Left renal pelvis (tissue), 4 donors: ENCODE results near the gene SLC2A9. TPM values are rescaled to one million over a fixed set of nuclear protein-coding genes. Genes with fewer than 3 reads are reported as not detected.

Source experiments
- DNase-seq, 4 donors: peaks; one replicate each; pipeline ENCODE4 v3.0.0-alpha.2; 2013; ENCODE audit warnings: low read depth in 4 of 4, low spot score in 3 of 4
- polyA plus RNA-seq, 4 donors: library from polyadenylated mRNA; unstranded; fragments of 120-200 nt; gene quantifications; one replicate each; pipeline ENCODE4 v1.2.1, GENCODE V29; 2013; ENCODE audit not compliant: insufficient read length in 4 of 4

SLC2A9 gene
- 10 to 100 TPM in 2 of 4 donors, 1 to 10 TPM in 2; 4.8 to 11.1 (median 10.1) TPM for polyA plus RNA-seq

DNA sequence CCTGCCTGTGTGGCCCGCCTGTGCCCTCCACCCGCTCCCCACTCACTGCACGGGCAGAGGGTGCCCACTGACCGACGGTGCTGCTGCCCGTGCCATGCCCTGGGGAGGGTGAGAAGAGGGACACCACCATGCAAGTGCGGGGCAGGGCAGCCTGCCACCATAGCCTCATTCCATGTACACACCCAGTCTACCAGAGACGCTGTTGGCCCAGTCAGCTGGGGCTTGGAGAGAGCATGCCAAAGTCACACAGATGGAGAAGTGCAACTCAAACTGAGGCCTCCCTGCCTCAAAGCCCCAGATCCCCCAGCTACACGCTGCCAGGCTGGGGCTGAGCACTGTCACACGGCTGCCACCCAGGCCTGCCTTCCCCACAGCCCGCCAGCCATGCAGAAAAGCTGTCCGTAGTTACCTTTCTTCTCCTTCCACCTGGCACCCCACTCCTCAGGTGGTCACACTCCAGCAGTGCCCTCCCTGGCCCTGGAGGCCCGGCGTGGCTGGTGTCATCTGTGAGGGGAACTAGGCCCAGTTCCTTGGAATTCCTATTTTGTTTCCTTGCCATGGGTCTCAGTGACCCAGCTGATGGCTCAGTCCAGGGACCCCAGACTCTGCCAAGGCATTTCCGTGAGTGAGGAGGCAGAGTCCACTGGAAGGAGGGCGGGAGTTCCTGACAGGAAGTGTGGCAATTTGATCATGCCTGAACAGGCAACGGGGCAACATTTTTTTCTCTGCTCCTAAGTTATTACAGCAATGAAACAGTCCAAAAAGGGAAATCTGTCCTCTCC, at the start of gene SLC2A9:
Gene SLC2A9, minus strand, starts transcription at position 627 of the 782 bp plus-strand sequence. Its CDS starts 68 bp downstream, at position 559.
- DNase-seq, result no peak

DNA sequence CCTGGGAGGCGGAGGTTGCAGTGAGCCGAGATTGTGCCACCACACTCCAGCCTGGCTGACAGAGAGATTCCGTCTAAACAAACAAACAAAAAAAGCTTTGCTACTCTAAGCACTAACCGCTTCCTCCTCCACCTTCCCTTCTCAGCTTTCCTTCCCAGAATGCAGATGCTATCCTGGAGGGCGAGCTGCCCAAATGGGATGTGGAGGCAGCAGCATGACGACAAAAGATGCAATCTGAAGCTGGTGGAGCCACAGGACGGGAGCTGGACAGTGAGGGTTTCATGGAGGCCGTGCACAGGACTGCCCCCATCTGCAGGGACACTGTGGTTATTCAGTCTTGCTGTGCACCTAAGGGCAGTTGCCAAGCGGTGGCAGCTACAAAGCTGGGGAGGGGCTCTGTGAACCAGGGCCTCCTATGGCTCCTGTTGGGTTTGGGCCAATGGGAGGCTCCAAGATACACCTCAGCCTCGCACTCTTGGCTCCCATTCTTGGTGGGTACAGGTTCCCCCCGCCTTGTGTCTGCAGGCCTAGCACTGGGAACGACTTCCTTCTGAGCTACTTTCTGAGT, 47.9 kb upstream of the SLC2A9 start:
- DNase-seq, result no peak

DNA sequence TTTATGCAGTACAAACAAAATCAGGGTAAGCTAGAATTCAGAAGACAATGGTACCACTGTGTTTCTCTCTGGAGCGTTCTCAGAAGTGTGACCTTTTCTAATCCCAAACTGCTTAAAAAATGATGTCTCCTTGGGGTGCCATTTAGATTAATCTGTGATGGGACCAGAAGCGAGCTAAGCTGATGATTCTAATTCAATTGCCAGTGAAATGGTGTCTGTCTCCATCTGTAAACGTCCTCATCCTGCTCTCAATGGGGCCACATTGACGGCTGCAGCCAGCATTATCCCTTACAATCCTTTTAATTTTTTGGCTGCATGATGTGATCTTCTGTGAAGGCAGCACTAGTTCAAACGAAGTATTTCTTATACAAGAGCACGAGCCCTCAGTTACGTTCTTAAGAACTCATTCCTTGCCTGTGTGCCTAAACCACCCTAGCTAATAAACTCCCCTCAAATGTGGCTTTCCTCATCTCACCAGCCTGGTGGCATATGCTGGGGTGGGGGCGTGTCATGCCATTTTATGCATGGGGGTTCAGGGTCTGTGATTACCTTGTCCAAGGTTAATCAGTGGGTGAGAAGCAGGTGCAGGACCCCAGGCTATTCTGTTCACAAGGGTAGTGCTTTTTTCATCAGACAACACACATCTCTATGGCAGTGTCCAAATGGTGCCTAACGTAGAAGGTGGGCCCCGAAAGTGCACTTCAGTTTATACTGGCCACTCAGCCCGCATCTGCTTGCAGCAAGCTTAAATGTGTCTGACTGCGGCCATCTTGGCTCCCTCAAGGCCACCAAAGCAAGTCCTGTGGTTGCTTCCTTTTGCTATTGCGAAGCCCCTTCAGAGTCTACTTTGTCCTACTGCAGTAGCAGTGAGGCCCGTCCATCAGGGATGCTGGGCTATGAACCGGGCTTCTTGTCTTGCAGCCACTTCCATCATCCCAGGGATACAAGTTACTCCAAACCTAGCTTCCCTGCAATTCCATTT, 45.7 kb upstream of the SLC2A9 start:
- DNase-seq, result no peak

DNA sequence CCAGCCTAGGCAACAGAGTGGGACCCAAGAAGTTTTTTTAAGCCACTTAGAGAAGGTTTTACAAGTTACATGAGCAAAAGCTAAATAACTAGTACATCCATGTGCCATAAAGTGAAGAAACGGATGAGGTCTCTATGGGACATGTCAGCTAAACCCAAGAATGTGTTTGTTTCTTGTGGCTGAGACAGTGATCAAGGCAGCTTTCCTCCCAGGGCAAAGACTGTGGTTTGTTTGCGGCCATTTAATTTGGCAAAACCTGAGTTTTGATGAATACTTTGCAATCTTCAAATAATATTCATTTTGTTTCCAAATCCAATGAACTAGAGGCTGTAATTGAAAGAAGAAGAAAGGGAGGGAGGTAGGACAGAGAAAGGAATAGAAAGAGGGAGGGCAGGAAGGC, 44.9 kb upstream of the SLC2A9 start:
- DNase-seq, result no peak

DNA sequence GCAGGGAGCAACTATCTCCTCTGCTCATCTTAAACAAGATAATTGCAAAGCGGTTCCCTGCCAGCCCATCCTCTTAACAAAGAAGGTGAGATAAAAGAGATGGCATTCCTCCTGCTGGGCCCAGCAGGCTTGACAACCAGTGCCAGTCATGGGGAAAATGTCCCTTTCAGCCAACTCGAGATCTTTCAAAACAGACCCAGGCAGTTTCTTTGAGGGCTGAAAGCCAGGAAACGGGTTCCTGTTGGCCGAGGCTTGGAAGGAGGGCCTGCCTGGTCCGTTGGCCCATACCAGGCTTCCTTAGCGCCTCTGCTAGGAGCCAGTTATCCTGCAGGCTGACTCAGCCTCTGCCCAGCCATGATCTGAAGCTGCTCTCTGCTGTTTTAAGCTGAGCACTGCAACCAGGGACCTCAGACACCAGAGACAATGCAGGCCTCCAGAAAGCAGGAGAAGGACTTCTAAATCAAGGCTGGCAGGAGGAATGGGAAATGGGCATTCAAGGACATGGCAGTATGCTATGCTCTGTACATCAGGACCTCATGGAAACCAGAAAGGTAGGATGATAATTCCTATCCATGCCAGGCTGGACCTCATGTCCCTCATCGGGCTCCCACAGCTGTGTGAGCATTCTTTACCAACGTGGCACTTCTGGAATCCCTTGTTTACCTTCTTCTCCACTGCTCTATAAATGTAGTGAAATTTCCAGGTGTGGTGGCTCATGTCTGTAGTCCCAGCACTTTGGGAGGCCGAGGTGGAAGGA, 42.4 kb upstream of the SLC2A9 start:
- DNase-seq, result no peak

DNA sequence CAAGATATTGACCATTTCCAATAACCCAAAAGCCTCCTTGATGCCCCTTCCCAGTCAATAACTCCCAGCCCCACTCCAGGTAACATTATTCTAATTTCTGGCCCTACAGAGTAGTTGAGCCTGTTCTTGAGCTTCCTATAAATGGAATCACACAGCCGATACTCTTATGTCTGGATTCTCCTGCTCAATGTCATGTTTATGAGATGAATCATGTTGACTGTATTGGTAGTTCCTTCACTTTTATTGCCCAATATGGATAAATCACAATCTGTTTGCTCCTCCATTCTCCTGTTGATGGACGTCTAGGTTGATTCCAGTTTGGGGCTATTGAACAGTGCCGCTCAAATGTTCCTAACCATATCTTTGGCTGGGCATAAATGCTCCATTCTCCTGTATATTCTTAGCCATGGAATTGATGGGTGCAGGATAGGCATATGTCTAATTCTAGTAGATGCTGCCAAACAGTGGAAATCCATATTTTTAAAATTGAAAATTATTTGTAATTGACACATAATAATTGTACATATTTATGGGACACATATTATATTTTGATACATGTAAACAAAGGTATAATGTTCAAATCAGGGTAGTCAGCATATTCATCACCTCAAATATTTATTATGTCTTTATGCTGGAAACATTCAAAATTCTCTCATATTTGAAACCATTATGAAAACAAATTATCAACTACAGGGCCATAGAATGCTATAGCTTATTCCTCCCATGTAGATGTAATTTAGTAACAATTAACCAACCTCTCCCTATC, 40.5 kb upstream of the SLC2A9 start:
- no peak for DNase-seq

DNA sequence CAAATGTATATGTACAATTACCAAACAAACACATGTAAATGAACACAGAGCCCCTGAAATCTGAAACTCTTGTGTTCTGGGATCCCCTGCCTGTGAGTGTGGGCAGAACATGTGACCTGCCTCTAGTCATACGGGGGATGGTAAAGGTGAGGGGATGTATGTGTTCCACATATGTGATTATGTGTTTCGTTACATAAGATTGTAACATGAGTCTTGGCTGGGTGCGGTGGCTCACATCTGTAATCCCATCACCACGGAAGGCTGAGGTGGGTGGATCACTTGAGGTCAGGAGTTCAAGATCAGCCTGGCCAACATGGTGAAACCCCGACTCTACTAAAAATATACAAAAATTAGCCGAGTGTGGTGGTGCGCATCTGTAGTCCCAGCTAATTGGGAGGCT, 37.1 kb upstream of the SLC2A9 start:
- DNase-seq, result no peak

DNA sequence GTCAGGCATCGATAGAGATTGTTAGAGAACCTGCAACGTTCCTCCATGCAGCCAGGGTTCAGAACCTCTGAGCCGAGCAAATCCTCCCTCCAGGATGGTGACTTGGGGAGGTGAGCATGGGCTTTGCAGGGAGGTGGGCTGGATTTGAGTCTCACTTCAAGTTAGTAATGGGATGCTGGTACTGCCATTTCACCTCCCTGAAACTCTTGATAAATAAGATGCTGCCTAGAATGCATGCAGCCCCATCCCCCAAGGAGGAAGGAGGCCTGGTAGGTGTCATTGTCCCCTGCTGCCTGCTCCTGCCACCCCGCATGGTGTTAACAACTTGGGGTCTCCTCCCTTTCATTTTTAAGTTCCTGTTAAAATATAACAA, 35.7 kb upstream of the SLC2A9 start:
- no peak for DNase-seq

DNA sequence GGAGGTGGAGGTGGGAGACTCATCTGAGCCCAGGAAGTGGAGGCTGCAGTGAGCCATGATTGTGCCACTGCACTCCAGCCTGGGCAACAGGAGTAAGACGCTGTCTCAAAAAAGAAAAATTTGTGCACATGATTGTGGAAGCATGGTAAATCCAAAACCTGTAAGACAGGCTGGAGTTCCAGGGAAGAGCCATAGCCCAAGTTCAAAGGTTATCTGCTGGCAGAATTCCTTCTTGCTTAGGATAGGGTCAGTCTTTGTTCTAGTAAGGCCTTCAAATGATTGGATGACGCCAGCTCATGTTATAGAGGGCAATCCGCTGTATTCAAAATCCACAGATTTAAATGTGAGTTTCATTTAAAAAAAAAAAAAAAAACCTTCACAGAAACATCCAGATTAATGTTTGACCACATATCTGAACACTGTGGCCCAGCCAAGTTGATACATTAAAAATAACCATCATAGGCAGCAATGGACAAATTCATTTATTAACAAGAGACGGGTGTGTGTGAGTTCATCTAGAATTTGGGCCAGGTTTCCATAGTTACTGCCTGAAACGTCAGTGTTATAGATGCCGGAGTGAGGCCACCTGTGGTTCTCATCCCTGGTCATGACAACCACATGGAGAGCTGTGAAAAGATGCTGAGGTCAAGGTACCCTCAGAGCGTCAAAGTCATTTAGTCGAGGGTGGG, 35.2 kb upstream of the SLC2A9 start:
- no peak for DNase-seq

DNA sequence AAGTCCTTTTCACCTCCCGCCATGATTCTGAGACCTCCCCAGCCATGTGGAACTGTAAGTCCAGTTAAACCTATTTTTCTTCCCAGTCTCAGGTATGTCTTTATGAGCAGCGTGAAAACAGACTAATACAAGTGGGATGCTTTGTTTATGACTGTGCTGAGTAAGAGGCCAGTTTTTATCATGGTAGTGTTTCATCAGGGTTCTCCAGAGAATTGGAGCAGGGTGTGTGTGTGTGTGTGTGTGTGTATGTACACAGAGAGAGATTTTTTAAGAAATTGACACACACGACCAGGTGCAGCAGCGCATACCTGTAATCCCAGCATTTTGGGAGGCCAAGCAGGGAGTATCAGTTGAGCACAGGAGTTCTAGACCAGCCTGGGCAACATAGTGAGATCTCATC, 34.6 kb upstream of the SLC2A9 start:
- no peak for DNase-seq

DNA sequence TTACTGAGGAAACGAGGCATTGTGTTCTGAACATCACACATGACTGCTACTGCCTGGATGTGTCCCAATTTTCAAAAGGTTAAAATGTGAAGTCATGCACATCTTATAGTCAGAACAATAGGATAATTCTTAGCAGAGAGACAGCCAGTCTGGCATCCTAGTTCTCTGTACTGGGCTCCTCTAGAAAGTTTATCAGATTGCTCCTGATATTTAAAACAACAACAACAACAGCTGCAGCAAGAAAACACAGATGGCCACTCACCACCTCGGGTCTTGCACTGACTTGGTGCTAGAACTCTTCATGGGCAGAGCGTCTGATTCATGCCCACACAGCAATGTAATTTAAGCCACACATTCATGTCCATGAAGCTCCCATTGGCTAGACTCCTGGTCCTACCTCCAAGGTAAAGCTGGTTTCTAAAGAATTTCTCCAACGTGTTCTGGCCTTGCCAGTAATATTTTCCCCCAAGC, 33.3 kb upstream of the SLC2A9 start:
- DNase-seq, result no peak

DNA sequence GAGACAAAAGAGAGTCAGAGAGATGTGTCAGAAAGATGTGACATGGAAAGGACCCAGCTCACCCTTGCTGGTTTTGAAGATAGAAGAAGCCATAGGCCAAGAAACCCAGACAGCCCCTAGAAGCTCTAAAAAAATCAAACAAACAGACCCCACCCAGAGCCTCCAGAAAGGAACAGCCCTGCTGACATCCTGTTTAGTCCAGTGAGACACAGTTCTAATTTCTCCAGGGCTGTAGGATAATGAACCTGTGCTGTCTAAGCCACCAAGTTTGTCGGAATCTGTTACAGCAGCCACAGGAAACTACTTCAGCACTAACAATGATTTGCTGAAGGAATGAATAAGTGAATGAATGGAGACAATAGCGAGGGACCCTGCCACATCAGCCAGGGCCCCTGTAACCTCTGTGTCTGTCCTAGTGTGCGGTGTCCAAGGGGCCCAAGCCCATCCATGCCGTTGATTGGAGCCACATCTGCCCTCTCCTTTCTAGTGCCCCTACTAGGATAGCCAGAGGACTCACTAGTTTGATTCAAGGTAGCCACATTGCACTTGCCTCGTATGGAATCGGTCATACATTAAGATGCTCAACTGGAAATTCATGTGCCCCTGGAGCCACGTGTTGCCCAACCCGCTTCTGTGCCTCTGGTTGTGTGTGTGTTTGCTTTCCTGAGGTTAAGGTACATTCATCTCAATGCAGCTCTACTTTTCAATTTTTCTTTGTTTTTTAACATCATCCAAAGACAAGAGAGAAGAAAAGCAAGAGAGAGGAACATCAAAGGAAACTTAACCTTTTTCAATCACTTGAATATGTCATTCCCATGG, 32.5 kb upstream of the SLC2A9 start:
- no peak for DNase-seq

DNA sequence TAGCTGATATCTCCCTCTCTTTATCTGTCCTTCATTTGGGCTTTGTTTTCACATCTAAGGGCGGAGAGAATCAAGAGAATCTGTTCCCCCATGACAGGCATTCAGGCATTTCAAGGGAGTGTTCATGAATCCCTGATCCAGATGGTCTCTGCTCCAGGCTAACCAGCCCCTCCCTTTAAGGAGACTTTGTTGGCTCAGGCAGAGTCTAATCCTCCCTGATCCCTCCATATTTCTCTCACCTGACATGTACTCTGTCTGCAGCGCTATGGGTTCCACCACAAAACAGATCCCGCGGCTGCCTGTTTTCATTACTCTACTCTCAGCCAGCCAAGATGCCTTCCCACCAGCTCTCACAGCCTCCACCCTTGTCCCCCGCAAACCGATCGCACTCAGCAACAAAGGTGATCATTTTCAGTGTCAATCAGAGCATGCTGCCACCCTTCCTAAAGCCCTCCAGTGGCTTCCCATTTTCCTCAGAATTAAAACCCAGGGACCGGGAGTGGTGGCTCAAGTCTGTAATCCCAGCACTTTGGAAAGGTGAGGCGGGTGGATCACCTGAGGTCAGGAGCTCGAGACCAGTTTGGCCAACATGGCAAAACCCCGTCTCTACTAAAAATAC, 30.3 kb upstream of the SLC2A9 start:
- DNase-seq, result no peak

DNA sequence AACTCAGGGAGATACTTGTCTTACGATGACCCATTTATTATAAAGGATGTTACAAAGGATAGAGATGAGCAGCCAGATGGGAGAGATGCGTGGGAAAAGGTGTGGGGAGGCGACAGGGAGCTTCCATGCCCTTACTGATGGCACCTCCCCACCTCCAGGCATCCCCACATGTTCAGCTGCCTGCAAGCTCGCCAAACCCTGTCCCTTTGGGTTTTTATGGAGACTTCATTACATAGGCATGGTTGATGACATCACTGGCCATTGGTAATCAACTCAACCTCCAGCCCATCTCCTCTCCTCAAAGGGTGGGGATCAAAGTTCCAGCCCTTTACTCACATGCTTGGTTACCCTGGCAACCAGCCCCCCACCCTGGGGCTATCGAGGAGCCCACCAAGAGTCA, 29.4 kb upstream of the SLC2A9 start:
- DNase-seq, result no peak

DNA sequence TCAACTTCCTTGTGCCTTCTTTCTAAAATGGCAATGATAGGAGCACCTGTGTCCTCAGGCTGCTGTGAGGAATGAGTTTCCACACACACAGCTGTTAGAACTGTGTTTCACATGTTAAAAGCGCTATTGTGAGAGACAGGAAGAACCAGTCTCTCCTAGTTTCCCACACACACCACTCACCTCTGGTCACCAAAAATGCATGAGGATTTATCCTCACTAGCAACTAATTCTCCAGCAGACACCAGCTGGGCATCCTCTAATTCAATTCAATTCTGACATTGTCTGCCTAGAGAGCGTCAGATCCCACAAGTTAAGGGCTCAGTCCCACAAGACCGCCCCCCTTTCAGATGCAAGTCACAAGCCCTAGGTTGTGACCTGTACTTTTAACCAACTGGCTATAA, 29.0 kb upstream of the SLC2A9 start:
- no peak for DNase-seq

DNA sequence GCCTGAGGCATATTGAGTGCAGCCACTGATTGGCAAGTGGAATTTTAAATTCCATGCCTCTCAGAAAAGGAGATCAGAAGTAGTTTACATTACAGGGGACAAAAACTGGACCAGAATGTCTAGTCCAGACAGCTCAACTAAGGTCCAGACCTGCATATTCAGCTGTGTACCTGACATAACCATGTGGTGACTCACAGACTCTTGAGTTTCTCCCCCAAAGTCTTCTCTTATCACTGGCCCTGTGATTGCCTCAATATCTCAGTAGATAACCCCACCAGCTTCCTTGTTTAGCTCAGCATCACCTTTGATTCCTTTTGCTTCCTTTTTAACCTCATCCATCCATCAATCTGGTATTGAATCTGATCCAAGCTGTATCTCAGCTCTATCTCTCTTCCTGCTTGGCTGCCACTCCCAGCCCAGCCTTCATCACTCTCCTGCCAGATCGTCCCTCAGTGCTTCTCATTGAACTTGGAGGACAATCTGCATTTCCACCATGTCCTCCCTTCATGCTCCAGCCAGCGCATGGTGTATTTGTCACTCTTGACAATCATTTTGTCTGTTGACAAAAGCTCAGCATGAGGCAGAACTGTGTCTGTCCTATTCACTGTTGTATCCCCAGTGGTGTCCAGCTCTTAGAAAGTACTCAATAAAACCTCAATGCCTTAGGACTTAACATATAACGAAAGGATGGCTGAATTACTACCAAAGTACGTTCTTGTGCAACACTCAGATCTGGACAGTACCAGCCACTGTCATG, 27.8 kb upstream of the SLC2A9 start:
- DNase-seq, result no peak

DNA sequence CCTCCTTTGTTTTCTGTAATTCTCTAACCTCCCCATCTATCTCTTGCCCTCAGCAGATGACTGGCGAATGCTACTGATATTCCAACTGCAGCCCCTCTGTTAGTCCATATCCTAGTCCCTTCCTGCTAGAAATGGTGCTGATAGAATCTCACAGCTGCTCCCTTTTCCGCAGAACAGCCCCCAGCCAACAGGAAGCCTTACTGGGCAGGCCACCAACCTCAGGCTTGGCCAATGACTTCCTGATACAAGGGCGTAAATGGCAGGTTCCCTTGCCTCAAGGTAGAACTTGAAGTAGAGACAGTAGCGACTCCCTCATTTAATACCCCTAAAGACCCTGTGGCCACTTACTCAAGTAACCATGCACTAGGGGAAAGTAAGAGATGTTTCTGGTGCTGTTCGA, 26.7 kb upstream of the SLC2A9 start:
- DNase-seq, result no peak
